ENCODE results near the gene KLLN.
"Not testable (repeated sequence)": the region's sequence is repeated elsewhere in the genome, so short reads cannot be mapped to it uniquely, and the experiment has no call there.

- not testable (repeated sequence) for TF ChIP-seq CTCF (IDR thresholded peaks at IDR 0.05); EZH2 (IDR thresholded peaks at IDR 0.05; ENCODE audit: borderline replicate concordance, insufficient read depth, low read depth, low read length, poor library complexity, severe bottlenecking)
Observed at GRCh38 chr10:87855665-87856064, 7.7 kb downstream of the KLLN start.

Measured in B cell (primary cell).